Tibial nerve (tissue), 4 donors: ENCODE data around the gene PSMB3. TPM values are rescaled to one million over a fixed set of nuclear protein-coding genes. Genes with fewer than 3 reads are reported as not detected.

ENCODE experiments used
- DNase-seq, 2 donors: peaks; one replicate each; pipeline ENCODE4 v3.0.0-alpha.2; 2019; ENCODE audit warnings: low spot score in 2 of 2
- H3K27ac ChIP-seq, 4 donors: fragments of 200-600 bp; sonication (generic) in 3 of 4; one replicate each; pipeline ENCODE4 v1.5.1; 2017 to 2019; ENCODE audit warnings: mild to moderate bottlenecking in 1 of 4
- H3K27me3 ChIP-seq, 2 donors: fragments of 200-600 bp; sonication (generic) in 1 of 2; one replicate each; pipeline versions ENCODE4 v1.5.1 to v1.6.0; 2017 to 2019
- H3K36me3 ChIP-seq, 3 donors: fragments of 200-600 bp; sonication (generic); one replicate each; pipeline ENCODE4 v1.5.1; 2018 to 2019
- H3K4me1 ChIP-seq, 4 donors: fragments of 200-600 bp; sonication (generic) in 3 of 4; one replicate each; pipeline ENCODE4 v1.5.1; 2017 to 2019
- H3K4me3 ChIP-seq, 4 donors: fragments of 200-600 bp; sonication (generic) in 3 of 4; one replicate each; pipeline ENCODE4 v1.5.1; 2017 to 2019; ENCODE audit warnings: mild to moderate bottlenecking in 1 of 4, moderate library complexity in 1 of 4
- H3K9me3 ChIP-seq, 4 donors: fragments of 200-600 bp; sonication (generic) in 3 of 4; one replicate each; pipeline ENCODE4 v1.5.1; 2017 to 2019
- CTCF ChIP-seq, 5 experiments: fragments of 200-600 bp in 3 of 5; fragments of 450-650 bp in 2 of 5; sonication (generic) in 3 of 5; IDR thresholded peaks; one replicate each; pipeline ENCODE4 v1.5.1; 2016 to 2019; ENCODE audit warnings: antibody characterized with exemption in 5 of 5, mild to moderate bottlenecking in 3 of 5, moderate library complexity in 2 of 5
- EP300 ChIP-seq, 2 donors: sonication (generic); formaldehyde crosslinking; IDR thresholded peaks; one replicate each; pipeline ENCODE4 v1.6.1; 2017; ENCODE audit warnings: antibody characterized with exemption in 2 of 2, mild to moderate bottlenecking in 1 of 2
- POLR2A ChIP-seq, 2 donors: fragments of 450-650 bp; IDR thresholded peaks; one replicate each; pipeline ENCODE4 v1.6.1; 2017; ENCODE audit warnings: antibody characterized with exemption in 2 of 2, mild to moderate bottlenecking in 2 of 2, moderate library complexity in 2 of 2
- WGBS, 2 donors: methylation state at CpG; one replicate each; pipeline ENCODE4 v1.1.5; 2018; 5-methylcytosine and 5-hydroxymethylcytosine counted together
- small RNA-seq: library from RNA; depleted of rRNA; stranded (forward); fragments of <200 nt; gene quantifications from one replicate; pipeline ENCODE3, GENCODE V24; 2016
- total RNA-seq, 4 donors: library from RNA; depleted of rRNA; stranded (reverse); fragments of >200 nt; gene quantifications; one replicate each; pipeline ENCODE4 v1.1.0, GENCODE V29; 2016

The PSMB3 gene
- total RNA-seq, 4 donors from 2014 or later: 88.8 to 146 (median 141) TPM

GRCh38 chr17:38800237-38800760, 47.8 kb downstream of the PSMB3 start:
- WGBS, 2 donors: 16 to 20% methylated on average over 14 of the region's 14 CpGs
- TF ChIP-seq EP300 (IDR thresholded peaks at IDR 0.05): no peak
- no peak for TF ChIP-seq POLR2A (IDR thresholded peaks at IDR 0.05)
- TF ChIP-seq CTCF (IDR thresholded peaks at IDR 0.05): no peak

GRCh38 chr17:38809828-38810227, 57.3 kb downstream of the PSMB3 start:
- H3K27me3 ChIP-seq: no peaks in the 10 kb centered on the region
- no peak overlapping the region for H3K27ac ChIP-seq
- no peaks in the 10 kb centered on the region for H3K9me3 ChIP-seq
- TF ChIP-seq POLR2A (IDR thresholded peaks at IDR 0.05) (no peak), EP300 (IDR thresholded peaks at IDR 0.05) (no peak), CTCF (IDR thresholded peaks at IDR 0.05) (no peak)
- peaks cover 2 to 100% (median 52%) of the 10 kb centered on the region in 3 donors for H3K36me3 ChIP-seq
- DNase-seq: no peak
- no peaks in the 10 kb centered on the region for H3K4me1 ChIP-seq
- WGBS, 2 donors: 89 to 96% methylated on average over 7 of the region's 7 CpGs
- no peak overlapping the region for H3K4me3 ChIP-seq

More at GRCh38 chr17:38800237-38800760, 47.8 kb downstream of the PSMB3 start:
- DNase-seq: no peak
- H3K4me1 ChIP-seq: peaks cover 0 to 39% (median 23%) of the 10 kb centered on the region in 4 donors
- H3K4me3 ChIP-seq: peak overlapping the region; percentile 83 to 98 (median 89)
- H3K36me3 ChIP-seq: peaks cover 0 to 50% (median 10%) of the 10 kb centered on the region in 3 donors
- no peaks in the 10 kb centered on the region for H3K27me3 ChIP-seq
- H3K9me3 ChIP-seq: no peaks in the 10 kb centered on the region
- peak overlapping the region; percentile 93 to 100 (median 99) for H3K27ac ChIP-seq

Small RNA genes within 50 kb of the gene (small RNA-seq; reads per million reads assigned to genes)
- gene MIR4726 (not detected), gene RNA5SP440 (1.2 reads per million, percentile 32 among the genes with 10 or more reads in this experiment), gene RNU6-866P (not detected)

Other genes with a start within 250 kb of the PSMB3 start
- 1 to 10 TPM in 2 of 4 donors, under 1 TPM in 2; 0.44 to 5.4 (median 1.5) TPM for gene SRCIN1, start 146.8 kb upstream of the PSMB3 start, total RNA-seq
- gene EPOP, start 77.8 kb upstream of the PSMB3 start, total RNA-seq: 1 to 10 TPM; 1.3 to 5.7 (median 4.6) TPM
- gene MLLT6, start 47.5 kb upstream of the PSMB3 start, total RNA-seq: 100 to 1,000 TPM in 2 of 4 donors, 10 to 100 TPM in 2; 83.9 to 185 (median 116) TPM
- 10 to 100 TPM; 10.2 to 19.2 (median 16.5) TPM for gene CISD3, start 22.4 kb upstream of the PSMB3 start, total RNA-seq
- 10 to 100 TPM in 3 of 4 donors, 1 to 10 TPM in 1; 7.7 to 50.0 (median 17.6) TPM for gene PCGF2, start 4.4 kb upstream of the PSMB3 start, total RNA-seq
- gene PIP4K2B, start 46.8 kb downstream of the PSMB3 start, total RNA-seq: 10 to 100 TPM; 47.9 to 79.0 (median 74.8) TPM
- gene CWC25, start 72.6 kb downstream of the PSMB3 start, total RNA-seq: 10 to 100 TPM; 19.0 to 43.3 (median 24.9) TPM
- gene RPL23, start 101.0 kb downstream of the PSMB3 start, total RNA-seq: 1,000 to 10,000 TPM; 1,112 to 1,642 (median 1,331) TPM
- 100 to 1,000 TPM; 110 to 165 (median 137) TPM for gene LASP1, start 117.3 kb downstream of the PSMB3 start, total RNA-seq
- not detected for gene FBXO47, start 214.7 kb downstream of the PSMB3 start, total RNA-seq